ENCODE results near the gene MYBPC3. TPM values are rescaled to one million over a fixed set of nuclear protein-coding genes. Genes with fewer than 3 reads are reported as not detected.

MYBPC3 gene
- total and polyA plus RNA-seq, 10 of the 15 experiments (the other 5 are each of a cell fraction or from before 2014, with no cell fraction given) = 0.03 to 0.08 (median 0.03) TPM; not detected in 7

DNA sequence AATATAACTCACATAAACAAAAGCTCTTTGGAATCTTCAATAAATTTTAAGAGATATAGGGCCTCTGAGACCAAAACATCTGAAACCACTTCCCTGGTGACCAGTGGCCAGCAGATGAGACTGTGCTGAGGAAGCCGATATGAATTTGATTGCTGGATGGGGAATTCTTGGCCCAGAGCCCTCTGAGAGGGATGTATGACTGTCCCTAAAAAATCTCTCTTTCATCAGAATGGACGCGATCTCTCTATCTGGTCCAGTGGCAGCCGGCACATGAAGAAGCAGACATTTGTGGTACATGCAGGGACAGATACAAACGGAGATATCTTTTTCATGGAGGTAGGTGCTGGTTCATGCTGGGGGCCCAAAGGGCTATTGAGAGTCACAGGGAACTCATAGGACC lies 37.5 kb downstream of the MYBPC3 start:
- ChIA-PET SMC1A (ENCODE audit: uncharacterized antibody, unreplicated experiment) (no interaction called here), RAD21 (ENCODE audit: unreplicated experiment) (no interaction called here), CTCF (interaction anchor here (0.6 to 0.8 kb wide), 2 partner anchors 112 to 117 kb away, joined by 3 read pairs; no protein-coding TSS in a partner anchor), POLR2A (no interaction called here)
- Histone ChIP-seq H3K4me1 (ENCODE audit: control insufficient read depth, insufficient read depth, low read length) (no peaks in the 10 kb centered on the region), H3K79me2 (ENCODE audit: control insufficient read depth, insufficient read depth, low read length) (no peaks in the 10 kb centered on the region), H3K9ac (ENCODE audit: control insufficient read depth, insufficient read depth, low read length) (no peak overlapping the region), H3K4me2 (ENCODE audit: control insufficient read depth, insufficient read depth) (no peak overlapping the region), H3K4me3 (no peak overlapping the region), H3K36me3 (ENCODE audit: control insufficient read depth in 2 of 2, insufficient read depth in 2 of 2, low read length in 1 of 2) (peaks cover 10 to 21% of the 10 kb centered on the region in 2 experiments; a peak in 3 of 4 replicates), H3K27ac (ENCODE audit: control insufficient read depth, insufficient read depth) (no peak overlapping the region), H3K9me3 (replicated peaks; ENCODE audit: control insufficient read depth, insufficient read depth, low read length) (no peaks in the 10 kb centered on the region), H4K20me1 (ENCODE audit: control insufficient read depth, insufficient read depth) (no peaks in the 10 kb centered on the region), H2AFZ (ENCODE audit: control insufficient read depth, low read depth, low read length) (no peak overlapping the region), H3K27me3 (replicated peaks in 1 of 2; ENCODE audit: control insufficient read depth in 2 of 2, insufficient read depth in 2 of 2, low read length in 1 of 2) (no peaks in the 10 kb centered on the region)
- no peak for DNase-seq (ENCODE audit: low read depth, low spot score)
- no peak for FAIRE-seq
- in situ Hi-C loops (cut with MboI) (no loop called here), intact Hi-C loops (cut with micrococcal nuclease; ENCODE audit: unreplicated experiment) (no loop called here)
- BruUV-seq (replicated peaks) = no TSS peak
- 94% methylated on average over 5 of the region's 5 CpGs for WGBS (ENCODE audit: insufficient coverage, insufficient replicate concordance, low lambda C conversion rate, missing lambda C conversion rate)
- no peak for ATAC-seq
- TF ChIP-seq SPI1 (IDR thresholded peaks at IDR 0.05; ENCODE audit: borderline replicate concordance, insufficient read depth, low read depth, low read length) (no peak), TCF3 (IDR thresholded peaks at IDR 0.05; ENCODE audit: borderline replicate concordance, insufficient read depth, low read depth, low read length) (no peak), SUPT20H (IDR thresholded peaks at IDR 0.05; ENCODE audit: borderline replicate concordance, control insufficient read depth, low read depth, low read length) (no peak), KLF5 (IDR thresholded peaks at IDR 0.05; ENCODE audit: partially characterized antibody) (no peak), SMAD1 (IDR thresholded peaks at IDR 0.05; ENCODE audit: low read depth, partially characterized antibody) (no peak), TCF12 (IDR thresholded peaks at IDR 0.05; ENCODE audit: low read depth, low read length) (no peak), BCL11A (IDR thresholded peaks at IDR 0.05; ENCODE audit: low read depth, low read length) (no peak), NRF1 (conservative IDR thresholded peaks at IDR 0.05; ENCODE audit: low read depth, low read length) (no peak), BHLHE40 (IDR thresholded peaks at IDR 0.05; ENCODE audit: borderline replicate concordance in 1 of 2, low read depth in 2 of 2, low read length in 1 of 2) (no peak), SREBF1 (IDR thresholded peaks at IDR 0.05; ENCODE audit: low read length) (no peak)
- TF ChIP-seq, protein P1, sequence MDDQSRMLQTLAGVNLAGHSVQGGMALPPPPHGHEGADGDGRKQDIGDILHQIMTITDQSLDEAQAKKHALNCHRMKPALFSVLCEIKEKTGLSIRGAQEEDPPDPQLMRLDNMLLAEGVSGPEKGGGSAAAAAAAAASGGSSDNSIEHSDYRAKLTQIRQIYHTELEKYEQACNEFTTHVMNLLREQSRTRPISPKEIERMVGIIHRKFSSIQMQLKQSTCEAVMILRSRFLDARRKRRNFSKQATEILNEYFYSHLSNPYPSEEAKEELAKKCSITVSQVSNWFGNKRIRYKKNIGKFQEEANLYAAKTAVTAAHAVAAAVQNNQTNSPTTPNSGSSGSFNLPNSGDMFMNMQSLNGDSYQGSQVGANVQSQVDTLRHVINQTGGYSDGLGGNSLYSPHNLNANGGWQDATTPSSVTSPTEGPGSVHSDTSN (IDR thresholded peaks at IDR 0.05; ENCODE audit: insufficient replicate concordance, low read depth, low read length) = no peak
- TF ChIP-seq, protein P2, sequence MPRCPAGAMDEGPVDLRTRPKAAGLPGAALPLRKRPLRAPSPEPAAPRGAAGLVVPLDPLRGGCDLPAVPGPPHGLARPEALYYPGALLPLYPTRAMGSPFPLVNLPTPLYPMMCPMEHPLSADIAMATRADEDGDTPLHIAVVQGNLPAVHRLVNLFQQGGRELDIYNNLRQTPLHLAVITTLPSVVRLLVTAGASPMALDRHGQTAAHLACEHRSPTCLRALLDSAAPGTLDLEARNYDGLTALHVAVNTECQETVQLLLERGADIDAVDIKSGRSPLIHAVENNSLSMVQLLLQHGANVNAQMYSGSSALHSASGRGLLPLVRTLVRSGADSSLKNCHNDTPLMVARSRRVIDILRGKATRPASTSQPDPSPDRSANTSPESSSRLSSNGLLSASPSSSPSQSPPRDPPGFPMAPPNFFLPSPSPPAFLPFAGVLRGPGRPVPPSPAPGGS (IDR thresholded peaks at IDR 0.05; ENCODE audit: borderline replicate concordance, insufficient read depth, low read depth, low read length, poor library complexity, severe bottlenecking) = no peak
- TF ChIP-seq, protein P3, sequence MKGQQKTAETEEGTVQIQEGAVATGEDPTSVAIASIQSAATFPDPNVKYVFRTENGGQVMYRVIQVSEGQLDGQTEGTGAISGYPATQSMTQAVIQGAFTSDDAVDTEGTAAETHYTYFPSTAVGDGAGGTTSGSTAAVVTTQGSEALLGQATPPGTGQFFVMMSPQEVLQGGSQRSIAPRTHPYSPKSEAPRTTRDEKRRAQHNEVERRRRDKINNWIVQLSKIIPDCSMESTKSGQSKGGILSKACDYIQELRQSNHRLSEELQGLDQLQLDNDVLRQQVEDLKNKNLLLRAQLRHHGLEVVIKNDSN (IDR thresholded peaks at IDR 0.05; ENCODE audit: borderline replicate concordance, extremely low read length, insufficient read depth, low read depth, low read length) = no peak
- TF ChIP-seq, protein P4, sequence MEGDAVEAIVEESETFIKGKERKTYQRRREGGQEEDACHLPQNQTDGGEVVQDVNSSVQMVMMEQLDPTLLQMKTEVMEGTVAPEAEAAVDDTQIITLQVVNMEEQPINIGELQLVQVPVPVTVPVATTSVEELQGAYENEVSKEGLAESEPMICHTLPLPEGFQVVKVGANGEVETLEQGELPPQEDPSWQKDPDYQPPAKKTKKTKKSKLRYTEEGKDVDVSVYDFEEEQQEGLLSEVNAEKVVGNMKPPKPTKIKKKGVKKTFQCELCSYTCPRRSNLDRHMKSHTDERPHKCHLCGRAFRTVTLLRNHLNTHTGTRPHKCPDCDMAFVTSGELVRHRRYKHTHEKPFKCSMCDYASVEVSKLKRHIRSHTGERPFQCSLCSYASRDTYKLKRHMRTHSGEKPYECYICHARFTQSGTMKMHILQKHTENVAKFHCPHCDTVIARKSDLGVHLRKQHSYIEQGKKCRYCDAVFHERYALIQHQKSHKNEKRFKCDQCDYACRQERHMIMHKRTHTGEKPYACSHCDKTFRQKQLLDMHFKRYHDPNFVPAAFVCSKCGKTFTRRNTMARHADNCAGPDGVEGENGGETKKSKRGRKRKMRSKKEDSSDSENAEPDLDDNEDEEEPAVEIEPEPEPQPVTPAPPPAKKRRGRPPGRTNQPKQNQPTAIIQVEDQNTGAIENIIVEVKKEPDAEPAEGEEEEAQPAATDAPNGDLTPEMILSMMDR (IDR thresholded peaks at IDR 0.05 in 2 of 3, conservative IDR thresholded peaks at IDR 0.05 in 1 of 3; ENCODE audit: control insufficient read depth in 2 of 3, extremely low read depth in 1 of 3, insufficient read depth in 1 of 3, low read depth in 3 of 3, low read length in 3 of 3) = no peak
- TF ChIP-seq, protein P5, sequence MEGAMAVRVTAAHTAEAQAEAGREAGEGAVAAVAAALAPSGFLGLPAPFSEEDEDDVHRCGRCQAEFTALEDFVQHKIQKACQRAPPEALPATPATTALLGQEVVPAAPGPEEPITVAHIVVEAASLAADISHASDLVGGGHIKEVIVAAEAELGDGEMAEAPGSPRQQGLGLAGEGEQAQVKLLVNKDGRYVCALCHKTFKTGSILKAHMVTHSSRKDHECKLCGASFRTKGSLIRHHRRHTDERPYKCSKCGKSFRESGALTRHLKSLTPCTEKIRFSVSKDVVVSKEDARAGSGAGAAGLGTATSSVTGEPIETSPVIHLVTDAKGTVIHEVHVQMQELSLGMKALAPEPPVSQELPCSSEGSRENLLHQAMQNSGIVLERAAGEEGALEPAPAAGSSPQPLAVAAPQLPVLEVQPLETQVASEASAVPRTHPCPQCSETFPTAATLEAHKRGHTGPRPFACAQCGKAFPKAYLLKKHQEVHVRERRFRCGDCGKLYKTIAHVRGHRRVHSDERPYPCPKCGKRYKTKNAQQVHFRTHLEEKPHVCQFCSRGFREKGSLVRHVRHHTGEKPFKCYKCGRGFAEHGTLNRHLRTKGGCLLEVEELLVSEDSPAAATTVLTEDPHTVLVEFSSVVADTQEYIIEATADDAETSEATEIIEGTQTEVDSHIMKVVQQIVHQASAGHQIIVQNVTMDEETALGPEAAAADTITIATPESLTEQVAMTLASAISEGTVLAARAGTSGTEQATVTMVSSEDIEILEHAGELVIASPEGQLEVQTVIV (IDR thresholded peaks at IDR 0.05; ENCODE audit: borderline replicate concordance, partially characterized antibody) = no peak

Measured in GM12878 (cell line).